ENCODE results near the gene PDGFC. TPM values are rescaled to one million over a fixed set of nuclear protein-coding genes. Genes with fewer than 3 reads are reported as not detected.

The PDGFC gene
- total RNA-seq, 2 experiments from 2014 or later = not detected

DNA sequence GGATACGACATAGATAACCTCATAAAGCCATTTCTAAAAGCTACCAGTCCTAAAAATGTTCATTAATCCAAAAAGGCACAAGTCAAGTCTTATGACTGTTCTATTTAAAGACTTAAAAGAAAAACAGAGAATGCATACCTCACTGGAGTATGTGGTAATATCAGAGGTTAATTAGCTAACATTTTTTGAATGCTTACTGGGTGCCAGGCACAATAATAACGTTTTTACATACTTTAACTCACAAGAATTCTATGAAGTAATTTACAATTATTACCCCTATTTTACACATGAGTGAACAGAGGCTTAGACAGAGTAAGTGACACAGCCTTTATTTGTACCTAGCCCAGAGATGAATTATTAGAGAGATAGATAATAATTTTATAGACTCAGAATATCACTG is 207.5 kb downstream of the PDGFC start:
- Histone ChIP-seq H3K36me3 (ENCODE audit: insufficient read depth, low read length) (no peaks in the 10 kb centered on the region), H2AFZ (ENCODE audit: low read length) (no peak overlapping the region), H3K4me1 (ENCODE audit: insufficient read depth, low read length, poor library complexity, severe bottlenecking) (no peaks in the 10 kb centered on the region), H3K4me2 (ENCODE audit: low read length) (no peak overlapping the region), H4K20me1 (ENCODE audit: insufficient read depth, low read length) (no peaks in the 10 kb centered on the region), H3K4me3 (ENCODE audit: low read depth, low read length, poor library complexity, severe bottlenecking) (no peak overlapping the region), H3K9me3 (ENCODE audit: low read length) (no peaks in the 10 kb centered on the region), H3K27ac (ENCODE audit: low read depth, low read length, poor library complexity, severe bottlenecking) (no peak overlapping the region), H3K9me2 (ENCODE audit: insufficient read depth, low read length) (no peaks in the 10 kb centered on the region), H3K79me2 (ENCODE audit: insufficient read depth, low read depth, low read length) (no peaks in the 10 kb centered on the region)
- ChIA-PET CTCF (ENCODE audit: unreplicated experiment) (no interaction called here), POLR2A (no interaction called here)
- intact Hi-C loops (cut with micrococcal nuclease; ENCODE audit: unreplicated experiment) = no loop called here
- TF ChIP-seq CTCF (conservative IDR thresholded peaks at IDR 0.05; ENCODE audit: low read length) = no peak
- no peak for TF ChIP-seq EZH2phosphoT487 (IDR thresholded peaks at IDR 0.05; ENCODE audit: borderline replicate concordance, low read depth, low read length)
- DNase-seq (ENCODE audit: low spot score) = no peak
- BruUV-seq (replicated peaks) = no TSS peak

DNA sequence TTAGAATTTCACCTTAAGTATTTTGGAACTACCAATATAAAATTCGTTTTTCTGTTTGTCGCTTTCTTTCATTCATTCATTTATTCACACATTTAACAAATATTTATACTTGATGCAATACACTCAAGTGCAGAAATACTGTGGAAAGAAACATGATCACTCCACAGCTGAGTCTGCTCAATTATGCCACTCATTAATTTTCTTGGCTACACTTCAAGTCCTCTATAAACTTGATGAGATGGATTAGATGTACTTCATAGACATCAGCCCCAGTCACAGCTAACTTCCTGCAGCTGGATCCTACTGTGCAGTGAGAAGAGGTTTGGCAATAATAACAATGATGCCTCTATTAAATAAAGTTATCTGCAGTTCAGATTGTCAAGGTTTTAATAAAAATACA is 208.1 kb downstream of the PDGFC start:
- H3K4me2 ChIP-seq (ENCODE audit: low read length) = no peak overlapping the region
- H3K9me3 ChIP-seq (ENCODE audit: low read length) = no peaks in the 10 kb centered on the region
- CTCF ChIA-PET (ENCODE audit: unreplicated experiment) = no interaction called here
- no TSS peak for BruUV-seq (replicated peaks)
- H3K36me3 ChIP-seq (ENCODE audit: insufficient read depth, low read length) = no peaks in the 10 kb centered on the region
- H2AFZ ChIP-seq (ENCODE audit: low read length) = no peak overlapping the region
- no peaks in the 10 kb centered on the region for H3K4me1 ChIP-seq (ENCODE audit: insufficient read depth, low read length, poor library complexity, severe bottlenecking)
- H3K79me2 ChIP-seq (ENCODE audit: insufficient read depth, low read depth, low read length) = no peaks in the 10 kb centered on the region
- TF ChIP-seq CTCF (conservative IDR thresholded peaks at IDR 0.05; ENCODE audit: low read length) (no peak), EZH2phosphoT487 (IDR thresholded peaks at IDR 0.05; ENCODE audit: borderline replicate concordance, low read depth, low read length) (no peak)
- H3K27ac ChIP-seq (ENCODE audit: low read depth, low read length, poor library complexity, severe bottlenecking) = no peak overlapping the region
- intact Hi-C loops (cut with micrococcal nuclease; ENCODE audit: unreplicated experiment) = no loop called here
- no peaks in the 10 kb centered on the region for H3K9me2 ChIP-seq (ENCODE audit: insufficient read depth, low read length)
- DNase-seq (ENCODE audit: low spot score) = no peak
- POLR2A ChIA-PET = no interaction called here
- no peak overlapping the region for H3K4me3 ChIP-seq (ENCODE audit: low read depth, low read length, poor library complexity, severe bottlenecking)
- H4K20me1 ChIP-seq (ENCODE audit: insufficient read depth, low read length) = no peaks in the 10 kb centered on the region

DNA sequence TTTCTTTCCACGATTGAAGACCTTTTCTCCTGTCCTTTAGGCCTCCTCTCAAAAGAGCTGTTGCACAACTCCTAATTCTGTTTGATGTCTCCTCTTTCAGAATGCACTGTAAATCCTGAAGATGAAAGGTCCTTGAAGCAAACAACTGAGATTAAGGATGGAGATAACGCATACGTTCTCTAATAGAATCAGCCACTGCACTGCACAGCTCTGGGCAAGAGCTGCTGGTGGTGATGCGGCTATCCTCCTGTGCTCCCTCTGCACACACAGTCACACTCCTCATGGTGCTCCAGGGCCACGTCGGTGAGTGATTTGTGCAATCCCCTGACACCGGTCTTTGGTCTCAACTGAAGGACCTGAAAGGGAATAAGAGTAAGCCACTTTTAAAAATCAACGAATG is 208.7 kb downstream of the PDGFC start:
- Histone ChIP-seq H3K9me3 (ENCODE audit: low read length) (no peaks in the 10 kb centered on the region), H2AFZ (ENCODE audit: low read length) (no peak overlapping the region), H3K4me2 (ENCODE audit: low read length) (no peak overlapping the region), H3K79me2 (ENCODE audit: insufficient read depth, low read depth, low read length) (no peaks in the 10 kb centered on the region), H3K9me2 (ENCODE audit: insufficient read depth, low read length) (no peaks in the 10 kb centered on the region), H4K20me1 (ENCODE audit: insufficient read depth, low read length) (no peaks in the 10 kb centered on the region), H3K4me1 (ENCODE audit: insufficient read depth, low read length, poor library complexity, severe bottlenecking) (no peaks in the 10 kb centered on the region), H3K4me3 (ENCODE audit: low read depth, low read length, poor library complexity, severe bottlenecking) (no peak overlapping the region), H3K36me3 (ENCODE audit: insufficient read depth, low read length) (no peaks in the 10 kb centered on the region), H3K27ac (ENCODE audit: low read depth, low read length, poor library complexity, severe bottlenecking) (no peak overlapping the region)
- ChIA-PET CTCF (ENCODE audit: unreplicated experiment) (no interaction called here), POLR2A (interaction anchor here (0.6 to 0.8 kb wide), 3 partner anchors 11 to 226 kb away, joined by 3 to 4 read pairs (median 3); no protein-coding TSS in a partner anchor)
- DNase-seq (ENCODE audit: low spot score) = no peak
- intact Hi-C loops (cut with micrococcal nuclease; ENCODE audit: unreplicated experiment) = no loop called here
- no TSS peak for BruUV-seq (replicated peaks)
- TF ChIP-seq CTCF (conservative IDR thresholded peaks at IDR 0.05; ENCODE audit: low read length) (no peak), EZH2phosphoT487 (IDR thresholded peaks at IDR 0.05; ENCODE audit: borderline replicate concordance, low read depth, low read length) (no peak)

Measured in OCI-LY7 (cell line).